ENCODE data around the gene ANAPC15.

The ANAPC15 gene

DNA sequence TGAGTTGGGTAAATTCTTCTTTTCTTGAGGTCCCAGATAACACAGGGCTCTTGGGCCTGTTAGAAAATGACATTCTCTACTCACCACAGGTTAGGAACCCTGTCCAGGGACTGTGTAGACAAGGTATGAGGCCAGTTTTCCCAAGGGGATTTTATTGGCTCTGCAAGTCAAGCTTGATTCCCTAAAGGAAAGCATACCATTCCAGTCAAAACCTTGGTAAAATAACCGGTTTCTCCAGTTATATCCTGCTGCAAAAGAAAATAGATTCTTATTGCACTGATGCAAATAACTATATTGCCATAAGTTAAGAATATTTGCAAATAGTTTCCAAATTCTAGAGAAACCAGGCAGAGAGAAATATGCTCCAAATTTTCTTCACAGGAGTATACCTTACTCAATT, 13.5 kb upstream of the ANAPC15 start:
- Histone ChIP-seq H3K4me2 (ENCODE audit: low read length) (no peak overlapping the region), H3K36me3 (ENCODE audit: insufficient read depth, low read length) (no peaks in the 10 kb centered on the region; the same call in 1 of the 2 replicates)

DNA sequence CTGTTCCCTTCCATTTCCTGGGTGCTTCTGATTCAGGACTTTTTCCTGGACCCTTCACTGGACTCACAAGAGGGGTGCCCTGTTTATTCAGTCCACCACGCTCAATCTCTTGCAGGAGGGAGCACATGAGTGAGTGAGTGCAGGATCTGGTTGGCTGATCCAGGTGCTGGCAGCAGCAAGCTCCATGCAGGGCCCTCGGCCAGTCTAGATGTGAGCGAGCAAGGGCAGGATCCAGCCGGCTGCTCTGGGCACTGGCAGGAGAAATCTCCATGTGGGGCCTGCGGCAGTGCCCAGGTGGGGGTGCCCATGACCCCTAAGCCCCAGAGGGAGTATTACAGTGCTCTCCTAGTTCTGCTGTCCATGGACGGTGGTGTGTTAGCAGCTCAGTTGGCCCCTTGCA, 11.6 kb upstream of the ANAPC15 start:
- Histone ChIP-seq H3K4me2 (ENCODE audit: low read length) (no peak overlapping the region), H3K79me2 (ENCODE audit: insufficient read depth, low read length) (no peaks in the 10 kb centered on the region), H3K9ac (ENCODE audit: low read length) (no peak overlapping the region), H2AFZ (ENCODE audit: low read length) (no peak overlapping the region), H3K4me1 (ENCODE audit: insufficient read depth, low read length, severe bottlenecking) (no peaks in the 10 kb centered on the region), H3F3A (ENCODE audit: insufficient read depth, low read length) (no peaks in the 10 kb centered on the region), H4K20me1 (ENCODE audit: insufficient read depth, low read length) (no peaks in the 10 kb centered on the region), H3K27me3 (ENCODE audit: insufficient read depth, low read length) (peaks cover 7% of the 10 kb centered on the region; the same call in 1 of the 2 replicates), H3K27ac (ENCODE audit: low read depth, low read length, poor library complexity, severe bottlenecking) (no peak overlapping the region), H3K9me2 (ENCODE audit: low read depth, low read length) (no peaks in the 10 kb centered on the region), H3K9me3 (ENCODE audit: low read length) (peaks cover 8% of the 10 kb centered on the region; the same call in 1 of the 2 replicates), H3K36me3 (ENCODE audit: insufficient read depth, low read length) (no peaks in the 10 kb centered on the region; the same call in 1 of the 2 replicates), H3K4me3 (ENCODE audit: low read depth, low read length, poor library complexity, severe bottlenecking) (no peak overlapping the region)
- TF ChIP-seq, protein P1, sequence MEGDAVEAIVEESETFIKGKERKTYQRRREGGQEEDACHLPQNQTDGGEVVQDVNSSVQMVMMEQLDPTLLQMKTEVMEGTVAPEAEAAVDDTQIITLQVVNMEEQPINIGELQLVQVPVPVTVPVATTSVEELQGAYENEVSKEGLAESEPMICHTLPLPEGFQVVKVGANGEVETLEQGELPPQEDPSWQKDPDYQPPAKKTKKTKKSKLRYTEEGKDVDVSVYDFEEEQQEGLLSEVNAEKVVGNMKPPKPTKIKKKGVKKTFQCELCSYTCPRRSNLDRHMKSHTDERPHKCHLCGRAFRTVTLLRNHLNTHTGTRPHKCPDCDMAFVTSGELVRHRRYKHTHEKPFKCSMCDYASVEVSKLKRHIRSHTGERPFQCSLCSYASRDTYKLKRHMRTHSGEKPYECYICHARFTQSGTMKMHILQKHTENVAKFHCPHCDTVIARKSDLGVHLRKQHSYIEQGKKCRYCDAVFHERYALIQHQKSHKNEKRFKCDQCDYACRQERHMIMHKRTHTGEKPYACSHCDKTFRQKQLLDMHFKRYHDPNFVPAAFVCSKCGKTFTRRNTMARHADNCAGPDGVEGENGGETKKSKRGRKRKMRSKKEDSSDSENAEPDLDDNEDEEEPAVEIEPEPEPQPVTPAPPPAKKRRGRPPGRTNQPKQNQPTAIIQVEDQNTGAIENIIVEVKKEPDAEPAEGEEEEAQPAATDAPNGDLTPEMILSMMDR (IDR thresholded peaks at IDR 0.05; ENCODE audit: low read length) = no peak
- no peak for TF ChIP-seq EZH2 (IDR thresholded peaks at IDR 0.05; ENCODE audit: borderline replicate concordance, low read length)

More for the DNA sequence above, 13.5 kb upstream of the ANAPC15 start:
- Histone ChIP-seq H3K4me1 (ENCODE audit: insufficient read depth, low read length, severe bottlenecking) (no peaks in the 10 kb centered on the region), H3K9ac (ENCODE audit: low read length) (no peak overlapping the region), H3K27me3 (ENCODE audit: insufficient read depth, low read length) (peaks cover 7% of the 10 kb centered on the region; the same call in 1 of the 2 replicates), H4K20me1 (ENCODE audit: insufficient read depth, low read length) (no peaks in the 10 kb centered on the region), H3F3A (ENCODE audit: insufficient read depth, low read length) (no peaks in the 10 kb centered on the region), H3K9me2 (ENCODE audit: low read depth, low read length) (no peaks in the 10 kb centered on the region), H3K27ac (ENCODE audit: low read depth, low read length, poor library complexity, severe bottlenecking) (no peak overlapping the region), H3K9me3 (ENCODE audit: low read length) (peaks cover 8% of the 10 kb centered on the region; the same call in 1 of the 2 replicates), H3K4me3 (ENCODE audit: low read depth, low read length, poor library complexity, severe bottlenecking) (no peak overlapping the region), H2AFZ (ENCODE audit: low read length) (no peak overlapping the region), H3K79me2 (ENCODE audit: insufficient read depth, low read length) (no peaks in the 10 kb centered on the region)
- no peak for TF ChIP-seq EZH2 (IDR thresholded peaks at IDR 0.05; ENCODE audit: borderline replicate concordance, low read length)
- TF ChIP-seq, protein P1 (IDR thresholded peaks at IDR 0.05; ENCODE audit: low read length) = no peak

GRCh38 chr11:72123117-72123653, 10.7 kb upstream of the ANAPC15 start:
- Histone ChIP-seq H3K79me2 (ENCODE audit: insufficient read depth, low read length) (no peaks in the 10 kb centered on the region), H3K9me2 (ENCODE audit: low read depth, low read length) (no peaks in the 10 kb centered on the region), H3K9ac (ENCODE audit: low read length) (no peak overlapping the region), H3K4me1 (ENCODE audit: insufficient read depth, low read length, severe bottlenecking) (no peaks in the 10 kb centered on the region), H3K27ac (ENCODE audit: low read depth, low read length, poor library complexity, severe bottlenecking) (no peak overlapping the region), H3K9me3 (ENCODE audit: low read length) (peaks cover 4% of the 10 kb centered on the region; the same call in 1 of the 2 replicates), H4K20me1 (ENCODE audit: insufficient read depth, low read length) (no peaks in the 10 kb centered on the region), H3K27me3 (ENCODE audit: insufficient read depth, low read length) (peaks cover 7% of the 10 kb centered on the region; the same call in 1 of the 2 replicates), H2AFZ (ENCODE audit: low read length) (no peak overlapping the region), H3K36me3 (ENCODE audit: insufficient read depth, low read length) (no peaks in the 10 kb centered on the region; the same call in 1 of the 2 replicates), H3K4me2 (ENCODE audit: low read length) (no peak overlapping the region), H3F3A (ENCODE audit: insufficient read depth, low read length) (no peaks in the 10 kb centered on the region), H3K4me3 (ENCODE audit: low read depth, low read length, poor library complexity, severe bottlenecking) (no peak overlapping the region)
- TF ChIP-seq, protein P1 (IDR thresholded peaks at IDR 0.05; ENCODE audit: low read length) = no peak
- no peak for TF ChIP-seq EZH2 (IDR thresholded peaks at IDR 0.05; ENCODE audit: borderline replicate concordance, low read length)

All from OCI-LY1 (cell line).